Measurements from ENCODE around the gene SOX15. TPM values are rescaled to one million over a fixed set of nuclear protein-coding genes. Genes with fewer than 3 reads are reported as not detected.
"Not testable (repeated sequence)": the region's sequence is repeated elsewhere in the genome, so short reads cannot be mapped to it uniquely, and the experiment has no call there.

SOX15 gene
- total RNA-seq: 4.0 and 10.9 TPM in 2 replicates
- polyA plus RNA-seq (2012): 3.1 TPM

DNA sequence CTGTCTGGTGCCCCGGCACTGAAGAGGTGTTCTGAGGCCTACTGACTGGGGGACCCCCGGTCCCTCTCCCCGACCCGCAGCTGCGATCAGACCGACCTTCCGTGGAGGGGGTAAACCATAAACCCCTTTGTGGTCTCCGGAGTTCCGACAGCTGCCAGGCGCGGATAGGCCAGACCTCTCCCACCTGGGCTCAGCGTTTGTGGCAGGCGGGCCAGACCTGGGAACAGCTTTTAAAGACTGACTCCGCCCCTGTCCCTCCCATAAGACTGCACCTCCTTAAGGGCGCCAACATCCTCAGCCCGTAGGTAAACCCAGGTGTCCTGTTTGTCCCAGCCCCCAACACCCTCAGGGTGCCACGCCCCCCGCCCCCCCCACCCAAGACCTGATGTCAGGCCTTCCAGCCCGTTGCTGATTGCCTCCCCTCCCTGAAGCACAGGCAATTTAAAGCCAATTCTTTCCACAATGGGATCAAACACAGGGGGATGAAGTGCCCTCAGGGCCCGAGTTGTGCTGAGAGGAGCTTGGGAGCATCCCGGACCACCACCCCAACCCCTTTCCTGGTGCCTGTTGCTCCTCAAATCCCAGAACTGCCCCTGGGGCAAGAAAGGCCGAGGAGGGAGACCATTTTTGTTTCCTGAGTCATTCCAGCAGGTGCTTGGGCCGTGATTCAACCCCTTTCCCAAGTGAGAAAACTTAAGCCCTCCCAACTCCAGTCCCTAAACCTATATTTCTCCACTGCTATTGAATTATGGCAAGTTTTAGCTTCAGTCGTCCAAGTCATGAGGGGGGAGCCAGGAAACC, at the start of gene SOX15:
SOX15 (minus strand) TSS at position 204 of the 801 bp plus-strand sequence. CDS start 418 bp downstream, outside the sequence.
- peak; percentile 67 for DNase-seq (ENCODE audit: low read depth)

DNA sequence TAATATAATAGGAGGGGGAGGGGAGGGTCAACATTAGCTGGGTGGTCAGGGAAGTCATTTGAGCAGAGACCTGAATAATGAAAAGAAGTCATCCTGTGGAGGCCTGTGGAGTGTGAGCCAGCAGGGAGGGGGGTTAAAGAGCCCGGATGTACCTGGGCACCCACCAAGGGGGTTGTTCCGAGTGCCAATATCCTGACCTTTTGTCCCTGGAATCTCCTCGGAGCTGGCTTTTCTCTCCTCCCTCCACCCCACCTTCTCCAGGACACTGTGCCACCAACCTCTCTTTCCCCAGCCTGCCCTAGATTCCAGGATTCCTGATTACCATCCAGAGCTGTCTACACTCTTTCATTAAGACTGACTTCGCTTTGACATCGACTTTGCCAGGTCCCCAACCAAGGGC, 46.3 kb upstream of the SOX15 start:
- no peak for DNase-seq (ENCODE audit: low read depth)

DNA sequence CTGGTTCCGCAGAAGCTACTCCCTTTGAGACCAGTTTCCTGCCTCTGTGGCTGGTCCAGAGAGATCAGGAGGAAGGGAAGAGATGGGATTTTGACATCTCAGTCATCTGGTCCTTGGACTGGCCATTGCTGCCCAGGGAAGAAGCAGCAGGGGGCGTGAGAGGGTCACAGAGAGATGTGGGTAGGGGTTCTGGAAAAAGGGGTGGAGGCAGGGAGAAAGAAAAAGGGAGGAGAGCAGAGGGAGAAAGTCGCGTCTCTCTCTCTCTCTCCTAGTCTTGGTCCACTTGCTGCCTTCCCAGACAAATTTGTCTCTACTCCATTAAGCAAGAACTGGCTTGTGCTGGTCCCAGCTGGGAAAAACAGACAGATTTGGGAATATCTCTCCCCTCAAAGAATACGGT, 44.5 kb upstream of the SOX15 start:
- DNase-seq (ENCODE audit: low read depth): peak; percentile 62

DNA sequence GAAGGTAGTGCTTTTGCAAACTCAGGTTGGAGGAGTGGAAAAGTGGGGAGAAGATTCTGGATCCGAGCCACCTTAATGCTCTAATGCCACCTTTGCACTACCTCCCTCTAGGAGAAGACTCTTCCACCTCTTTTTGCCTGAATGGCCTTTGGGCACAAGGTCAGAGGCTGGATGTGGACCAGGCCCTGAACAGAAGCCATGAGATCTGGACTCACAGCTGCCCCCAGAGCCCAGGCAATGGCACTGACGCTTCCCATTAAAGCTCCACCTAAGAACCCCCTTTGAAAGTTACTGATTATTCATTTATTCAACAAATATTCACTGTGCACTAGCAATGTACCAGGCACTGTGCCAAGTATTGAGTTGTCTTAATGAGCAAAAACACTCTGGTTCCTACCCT, 43.2 kb upstream of the SOX15 start:
- no peak for DNase-seq (ENCODE audit: low read depth)

DNA sequence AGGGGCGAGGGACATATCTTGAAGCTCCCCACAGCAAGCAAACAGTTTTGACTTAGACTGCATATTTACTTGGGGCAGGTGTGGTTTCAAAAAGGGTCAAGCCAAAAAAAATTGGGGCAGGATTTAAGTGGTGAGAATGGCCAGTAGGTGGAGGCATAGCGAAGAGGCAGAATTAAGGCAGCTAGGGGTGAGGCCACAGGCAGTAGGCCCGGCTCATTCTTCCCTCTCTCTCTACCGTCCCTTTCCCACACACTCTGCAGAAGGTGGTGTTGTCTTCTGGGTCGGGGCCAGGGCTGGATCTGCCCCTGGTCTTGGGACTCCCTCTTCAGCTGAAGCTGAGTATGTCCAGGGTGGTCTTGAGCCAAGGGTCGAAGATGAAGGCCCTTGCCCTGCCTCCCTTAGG, 42.6 kb upstream of the SOX15 start:
- DNase-seq (ENCODE audit: low read depth): peak; percentile 65

DNA sequence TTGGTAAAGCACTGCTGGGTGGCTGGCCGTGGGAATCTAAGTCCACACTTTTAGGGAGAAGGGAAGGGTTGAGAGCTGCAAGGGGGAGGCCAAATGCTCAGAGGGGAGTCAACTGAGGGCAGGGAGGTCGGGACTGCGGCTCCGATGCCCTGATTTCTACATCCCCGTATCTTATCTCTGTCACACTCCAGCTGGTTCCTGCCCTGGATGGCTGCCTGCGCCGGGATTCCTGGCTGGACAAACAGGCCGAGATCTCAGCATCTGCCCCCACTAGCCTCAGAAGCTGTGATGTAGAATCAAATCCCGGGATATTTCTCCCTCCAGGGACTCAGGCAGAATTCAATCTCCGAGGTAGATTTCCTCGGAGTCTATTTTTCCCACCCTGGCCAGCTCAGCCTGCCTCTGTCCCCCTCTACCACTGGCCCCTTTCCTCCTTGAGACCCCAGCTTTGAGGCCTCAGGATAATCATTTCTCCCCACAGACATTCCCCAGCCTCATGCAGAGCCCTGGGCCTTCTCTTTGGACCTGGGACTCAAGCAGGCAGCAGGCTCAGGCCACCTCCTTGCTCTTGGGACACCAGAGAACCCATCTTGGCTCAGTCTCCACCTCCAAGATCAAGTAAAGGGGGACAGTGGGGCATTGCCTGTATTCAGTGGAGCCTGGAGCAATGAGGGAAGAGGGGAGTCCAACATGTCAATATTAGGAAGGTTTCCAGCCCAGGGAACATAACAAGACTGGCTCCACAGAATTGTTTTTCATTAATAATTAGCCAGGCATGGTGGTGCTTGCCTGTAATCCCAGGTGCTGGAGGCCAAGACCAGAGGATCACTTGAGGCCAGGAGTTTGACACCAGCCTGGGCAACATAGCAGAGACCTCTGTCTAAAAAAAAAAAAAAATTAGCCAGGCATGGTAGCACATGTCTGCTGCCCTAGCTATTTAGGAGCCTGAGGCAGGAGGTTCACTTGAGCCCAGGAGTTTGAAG, 41.8 kb upstream of the SOX15 start:
- DNase-seq (ENCODE audit: low read depth): no peak

DNA sequence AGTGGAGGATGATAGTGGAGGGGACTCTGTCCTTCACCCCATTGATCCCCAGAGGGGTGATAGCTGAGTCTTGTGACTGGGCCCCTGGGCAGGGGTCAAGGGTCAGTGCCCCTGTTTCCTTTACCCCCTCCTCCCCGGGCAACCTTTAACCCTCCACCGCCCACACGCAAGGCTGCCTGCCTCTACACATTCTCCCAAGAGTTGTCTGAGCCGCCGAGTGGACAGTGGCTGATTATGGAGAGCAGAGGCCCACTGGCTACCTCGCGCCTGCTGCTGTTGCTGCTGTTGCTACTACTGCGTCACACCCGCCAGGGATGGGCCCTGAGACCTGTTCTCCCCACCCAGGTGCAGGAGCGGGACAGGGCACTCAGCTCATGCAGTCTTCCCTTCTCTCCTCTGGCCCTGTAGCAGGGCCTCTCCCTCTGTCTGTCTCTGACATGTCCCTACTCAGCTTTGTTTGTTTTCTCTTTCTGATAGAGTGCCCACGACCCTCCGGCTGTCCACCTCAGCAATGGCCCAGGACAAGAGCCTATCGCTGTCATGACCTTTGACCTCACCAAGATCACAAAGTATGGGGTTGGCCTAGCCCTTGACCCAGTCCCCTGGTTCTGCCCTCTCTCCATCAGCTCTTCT, 40.2 kb upstream of the SOX15 start, which contains the start of gene SHBG:
SHBG (plus strand) TSS at position 197 of the 633 bp plus-strand sequence; CDS start at position 235, 38 bp downstream.
- DNase-seq (ENCODE audit: low read depth): no peak

DNA sequence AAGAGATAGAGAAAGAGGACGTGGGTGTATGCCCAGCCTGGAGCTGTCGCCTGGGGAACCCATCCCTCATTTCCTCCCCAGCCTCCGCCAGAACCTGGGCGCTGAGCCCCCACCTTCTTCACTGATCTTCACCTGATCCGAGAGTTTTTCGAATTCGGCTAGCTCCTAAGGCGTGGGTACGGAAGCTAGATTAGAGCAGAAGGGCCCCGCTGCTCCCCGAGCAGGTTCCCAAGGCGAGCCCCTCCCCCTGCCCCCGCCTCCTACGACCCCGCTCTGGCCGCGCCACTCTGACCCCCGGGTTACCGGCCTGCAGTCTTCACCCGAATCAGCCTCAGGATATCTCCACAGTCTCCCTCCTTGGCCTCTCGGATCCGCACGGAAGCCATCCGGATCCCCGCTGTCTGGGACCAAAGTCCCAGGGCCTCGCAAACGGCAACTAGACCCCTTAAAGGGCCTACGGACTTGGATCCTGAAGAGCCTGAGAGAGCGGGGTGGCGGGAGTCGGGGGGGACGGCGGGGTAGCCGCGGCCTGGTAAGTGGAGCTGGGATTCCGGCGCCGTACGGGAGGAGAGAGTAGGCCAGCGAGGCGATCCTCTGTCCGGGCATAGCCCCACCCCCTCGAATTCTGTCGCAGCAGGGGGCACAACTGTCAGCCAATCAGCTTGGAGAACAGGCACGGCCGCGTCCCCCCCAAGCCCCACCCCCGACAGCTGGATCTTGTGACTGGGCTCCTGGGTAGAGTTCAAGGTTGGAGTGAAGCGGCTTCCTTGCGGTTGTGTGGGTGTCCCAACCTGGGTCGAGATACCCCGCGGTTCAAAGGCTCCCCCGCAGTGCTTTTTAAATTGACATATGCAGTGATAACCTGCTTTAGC, 37.6 kb upstream of the SOX15 start, which contains the start of gene SAT2:
SAT2 (minus strand) TSS at position 572 of the 872 bp plus-strand sequence; CDS start at position 386, 186 bp downstream.
- peak; percentile 97 for DNase-seq (ENCODE audit: low read depth)

DNA sequence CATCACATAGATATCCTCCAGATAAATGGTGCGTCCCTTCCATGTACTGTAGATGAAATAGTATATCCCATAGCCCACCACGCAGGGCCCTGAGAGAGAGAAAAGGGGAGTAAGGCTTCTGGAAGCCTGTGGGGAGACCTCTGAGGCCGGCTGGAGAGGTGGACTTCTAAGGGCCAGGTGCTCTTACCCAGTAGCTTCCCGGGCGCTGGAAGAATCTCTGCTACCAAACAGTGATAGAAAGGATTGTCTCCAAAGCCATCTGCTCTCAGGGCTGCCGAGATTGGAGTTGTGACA, 37.0 kb upstream of the SOX15 start:
- peak; percentile 27 for DNase-seq (ENCODE audit: low read depth)

DNA sequence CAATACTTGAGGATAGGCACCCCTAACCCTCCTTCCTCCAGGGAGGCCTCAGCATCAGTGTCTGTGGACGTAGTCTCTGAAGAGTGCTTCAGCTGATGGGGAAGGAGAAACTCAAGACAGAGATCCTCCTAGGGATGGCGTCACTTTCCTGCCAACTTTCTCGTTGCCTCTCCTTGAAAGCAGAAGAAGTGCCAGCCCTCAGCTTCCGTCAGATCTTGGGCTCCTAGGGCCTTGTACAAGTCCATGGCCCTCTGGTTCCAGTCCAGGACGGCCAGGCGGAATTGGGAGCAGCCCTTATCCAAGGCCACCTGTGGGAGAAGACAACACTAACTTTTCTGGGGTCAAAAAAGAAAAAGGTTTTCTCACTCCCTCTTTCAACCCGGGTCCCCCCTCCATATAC, 36.4 kb upstream of the SOX15 start:
- no peak for DNase-seq (ENCODE audit: low read depth)

DNA sequence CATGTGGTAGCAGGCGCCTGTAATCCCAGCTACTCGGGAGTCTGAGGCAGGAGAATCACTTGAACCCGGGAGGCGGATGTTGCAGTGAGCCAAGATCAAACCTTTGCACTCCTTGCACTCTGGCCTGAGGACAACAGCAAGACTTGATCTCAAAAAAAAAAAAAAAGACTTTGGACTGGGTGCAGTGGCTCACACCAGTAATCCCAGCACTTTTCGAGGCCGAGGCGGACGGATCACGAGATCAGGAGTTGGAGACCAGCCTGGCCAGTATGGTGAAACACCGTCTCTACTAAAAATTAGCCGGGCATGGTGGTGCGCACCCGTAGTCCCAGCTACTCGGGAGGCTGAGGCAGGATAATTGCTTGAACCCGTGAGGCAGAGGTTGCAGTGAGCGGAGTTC, 35.9 kb upstream of the SOX15 start:
- not testable (repeated sequence) for DNase-seq (ENCODE audit: low read depth)

DNA sequence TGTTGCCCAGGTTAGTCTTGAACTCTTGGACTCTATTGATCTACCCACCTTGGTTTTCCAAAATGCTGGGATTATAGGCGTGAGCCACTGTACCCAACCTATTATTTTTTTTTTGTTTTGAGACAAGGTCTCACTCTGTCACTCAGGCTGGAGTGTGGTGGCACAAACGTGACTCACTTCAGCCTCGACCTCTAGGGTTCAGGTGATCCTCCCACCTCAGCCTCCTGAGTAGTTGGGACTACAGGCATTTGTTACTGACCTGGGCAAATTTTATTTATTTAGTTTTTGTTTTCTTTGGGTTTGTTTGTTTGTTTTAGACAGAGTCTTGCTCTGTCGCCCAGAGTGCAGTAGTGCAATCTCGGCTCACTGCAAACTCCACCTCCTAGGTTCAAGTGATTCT, 33.8 kb upstream of the SOX15 start:
- no peak for DNase-seq (ENCODE audit: low read depth)

DNA sequence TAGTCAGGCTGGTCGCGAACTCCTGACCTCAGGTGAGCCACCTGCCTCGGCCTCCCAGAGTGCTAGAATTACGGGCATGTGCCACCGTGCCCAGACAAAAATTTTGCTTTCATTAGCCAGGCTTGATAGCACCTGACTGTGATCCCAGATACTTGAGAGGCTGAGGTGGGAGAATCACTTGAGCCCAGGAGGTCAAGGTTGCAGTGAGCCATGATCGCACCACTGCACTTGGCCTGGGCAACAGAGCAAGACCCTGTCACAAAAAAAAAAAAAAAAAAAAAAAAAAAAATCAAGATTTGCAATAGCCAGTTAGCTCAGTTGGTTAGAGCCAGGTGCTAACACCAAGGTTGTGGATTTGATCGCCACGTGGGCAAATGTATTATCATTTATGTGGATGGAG, 30.9 kb upstream of the SOX15 start:
- DNase-seq (ENCODE audit: low read depth): no peak

DNA sequence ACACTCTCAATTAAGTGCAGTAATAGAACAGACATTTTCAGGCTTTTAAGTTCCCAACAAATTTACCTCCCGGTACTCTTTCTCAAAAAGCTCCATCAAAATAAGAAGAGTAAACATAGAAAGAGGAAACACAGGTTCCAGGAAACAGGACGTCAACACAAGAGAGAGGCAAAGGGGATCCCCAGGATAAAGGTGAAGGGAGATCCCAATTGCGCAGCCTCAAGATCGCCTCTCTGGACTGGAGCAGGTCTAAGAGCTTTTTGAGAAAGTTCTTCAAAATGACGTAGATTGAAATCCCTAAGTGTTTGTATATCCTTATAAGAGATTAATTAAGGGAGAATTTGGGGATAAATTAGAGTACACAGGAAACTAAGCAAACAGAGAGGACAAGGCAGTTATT, 28.7 kb upstream of the SOX15 start:
- DNase-seq (ENCODE audit: low read depth): no peak

DNA sequence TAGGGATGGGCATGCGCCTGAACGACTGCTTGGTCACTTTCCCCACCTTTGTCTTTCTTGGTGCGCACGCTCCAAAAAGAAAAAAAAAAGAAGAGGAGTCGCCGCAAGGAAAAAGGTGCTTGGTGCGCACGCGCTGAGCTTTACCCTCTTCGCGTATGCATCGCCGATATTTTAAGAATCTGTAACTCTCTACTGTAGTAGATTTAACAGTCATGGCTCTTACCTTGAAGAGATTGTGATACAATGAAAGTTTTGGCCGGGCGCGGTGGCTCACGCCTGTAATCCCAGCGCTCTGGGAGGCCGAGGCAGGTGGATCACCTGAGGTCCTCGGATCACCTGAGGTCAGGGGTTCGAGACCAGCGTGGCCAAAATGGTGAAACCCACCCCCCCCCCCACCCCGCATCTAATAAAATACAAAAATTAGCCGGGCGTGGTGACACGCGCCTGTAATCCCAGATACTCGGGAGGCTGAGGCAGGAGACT, 25.4 kb upstream of the SOX15 start:
- no peak for DNase-seq (ENCODE audit: low read depth)

DNA sequence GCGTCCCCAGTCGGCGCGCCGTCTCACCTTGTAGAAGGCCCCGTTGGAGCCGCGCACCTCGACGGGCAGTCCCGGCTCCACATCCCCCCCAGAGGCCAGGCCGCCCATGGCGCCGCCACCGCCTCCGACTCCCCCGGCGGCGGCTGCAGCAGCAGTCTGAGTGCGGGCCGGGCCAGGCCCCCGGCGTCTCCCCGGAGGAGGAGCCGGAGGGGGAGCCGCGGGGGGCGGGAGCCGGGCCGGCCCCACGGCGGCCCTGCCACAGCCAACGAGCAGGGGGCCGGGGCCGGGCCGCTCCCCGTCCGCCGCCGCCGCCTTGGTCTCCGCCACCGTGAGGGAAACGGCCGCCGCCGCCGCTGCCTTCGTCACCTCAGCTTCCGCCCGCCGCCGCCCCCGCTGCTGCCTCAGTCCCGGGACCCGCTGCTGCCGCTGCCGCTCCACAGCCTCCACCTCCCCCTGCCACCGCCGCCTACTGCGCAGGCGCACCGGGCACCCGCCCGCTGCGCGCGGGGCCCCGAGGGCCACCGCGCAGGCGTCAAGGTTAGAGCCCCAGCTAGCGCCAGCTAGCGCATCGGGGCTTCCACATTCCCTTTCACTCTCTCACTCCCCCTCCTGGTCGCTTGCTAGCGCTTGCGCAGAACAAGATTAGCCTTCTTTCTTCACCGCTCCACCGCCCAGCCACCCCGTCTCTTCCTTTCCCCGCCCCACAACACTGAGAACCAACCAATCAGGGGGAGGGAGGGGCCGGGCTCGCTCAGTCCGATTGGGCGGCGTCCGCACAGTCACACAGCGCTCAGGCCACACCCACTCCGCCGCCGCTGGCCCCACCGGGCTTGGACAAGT, 24.8 kb upstream of the SOX15 start, which contains the start of gene FXR2:
FXR2 (minus strand) TSS at position 473 of the 840 bp plus-strand sequence; CDS start at position 108, 365 bp downstream.
- DNase-seq (ENCODE audit: low read depth): peak; percentile 100

DNA sequence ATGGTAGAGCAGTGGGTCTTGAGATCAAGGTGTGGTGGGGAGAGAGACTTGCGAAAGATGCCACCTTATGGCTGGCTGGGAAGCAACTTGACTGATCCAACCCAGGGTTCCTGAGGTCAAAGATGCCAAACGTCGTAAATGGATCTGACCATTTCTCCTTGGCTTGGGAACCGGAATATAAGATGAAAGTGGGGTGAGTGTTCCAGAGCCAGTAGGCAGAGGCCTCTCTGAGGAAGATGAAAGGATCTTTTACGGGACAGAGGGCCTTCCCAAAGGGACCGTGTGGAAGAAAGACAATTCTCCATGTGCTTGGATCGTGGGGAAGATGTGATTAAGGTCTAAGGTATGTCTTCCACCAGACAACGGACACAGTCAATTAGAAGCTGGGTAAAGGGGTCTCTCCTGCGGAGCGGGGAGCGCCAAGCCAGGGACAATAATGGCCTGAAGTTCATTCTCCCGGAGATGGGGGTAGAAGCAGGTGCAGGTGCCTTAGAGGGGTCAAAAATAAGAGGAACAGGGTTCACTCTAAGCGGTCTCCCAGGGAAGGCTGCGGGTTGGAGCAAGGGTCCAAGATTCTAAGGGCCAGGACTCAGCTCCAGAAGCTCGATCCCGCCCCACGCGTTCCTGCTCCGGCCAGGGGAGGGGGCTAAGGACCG, 24.0 kb upstream of the SOX15 start:
- peak; percentile 31 for DNase-seq (ENCODE audit: low read depth)

DNA sequence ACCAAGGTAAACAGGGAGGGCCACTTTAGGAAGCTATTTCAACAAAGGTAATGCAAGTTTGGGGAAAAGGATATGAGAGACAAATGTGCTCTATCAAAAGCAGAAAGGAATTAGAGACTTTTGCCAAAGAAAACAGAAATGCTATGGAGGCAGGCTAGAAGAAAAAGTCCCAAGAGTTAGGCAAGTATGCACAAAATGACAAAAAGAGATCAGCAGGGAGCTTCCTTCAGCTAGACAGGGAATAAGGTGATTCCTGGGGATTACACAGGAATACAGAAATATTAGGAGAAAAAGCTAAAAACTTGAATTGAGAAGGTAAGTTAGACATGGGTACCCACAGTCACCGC, 22.4 kb upstream of the SOX15 start:
- no peak for DNase-seq (ENCODE audit: low read depth)

All from myocyte (in vitro differentiated cells).